ENCODE results near the gene PARD3.
A peak's percentile ranks its signal among the peaks of the same experiment; 100 is the strongest.

The PARD3 gene

GRCh38 chr10:34499612-34500279 lies 315.4 kb downstream of the PARD3 start:
- DNase-seq (ENCODE audit: low read depth in 2 of 2) = no peak

- no peak for DNase-seq (ENCODE audit: low read depth in 2 of 2)
These were observed 316.3 kb downstream of the PARD3 start for GRCh38 chr10:34498821-34499220.

GRCh38 chr10:34495938-34496337 lies 319.2 kb downstream of the PARD3 start:
- no peak for DNase-seq (ENCODE audit: low read depth in 2 of 2)

- no peak for DNase-seq (ENCODE audit: low read depth in 2 of 2)
These were observed 321.1 kb downstream of the PARD3 start for GRCh38 chr10:34494012-34494411.

- DNase-seq (ENCODE audit: low read depth in 2 of 2) = no peak
These were observed 323.0 kb downstream of the PARD3 start for GRCh38 chr10:34492081-34492480.

GRCh38 chr10:34491678-34492077 lies 323.4 kb downstream of the PARD3 start:
- DNase-seq (ENCODE audit: low read depth in 2 of 2) = no peak

- peak; percentile 30 to 41 for DNase-seq (ENCODE audit: low read depth in 2 of 2)
These were observed 324.9 kb downstream of the PARD3 start for GRCh38 chr10:34489973-34490745.

GRCh38 chr10:34489411-34489810 lies 325.7 kb downstream of the PARD3 start:
- no peak for DNase-seq (ENCODE audit: low read depth in 2 of 2)

- no peak for DNase-seq (ENCODE audit: low read depth in 2 of 2)
These were observed 326.5 kb downstream of the PARD3 start for GRCh38 chr10:34488476-34489130.

- no peak for DNase-seq (ENCODE audit: low read depth in 2 of 2)
These were observed 329.1 kb downstream of the PARD3 start for GRCh38 chr10:34486008-34486407.

GRCh38 chr10:34484164-34484563 lies 330.9 kb downstream of the PARD3 start:
- no peak for DNase-seq (ENCODE audit: low read depth in 2 of 2)

GRCh38 chr10:34480345-34480744 lies 334.8 kb downstream of the PARD3 start:
- DNase-seq (ENCODE audit: low read depth in 2 of 2) = no peak

GRCh38 chr10:34479520-34480179 lies 335.4 kb downstream of the PARD3 start:
- DNase-seq (ENCODE audit: low read depth in 2 of 2) = no peak

GRCh38 chr10:34477249-34477648 lies 337.8 kb downstream of the PARD3 start:
- no peak for DNase-seq (ENCODE audit: low read depth in 2 of 2)

GRCh38 chr10:34476608-34477007 lies 338.5 kb downstream of the PARD3 start:
- no peak for DNase-seq (ENCODE audit: low read depth in 2 of 2)

GRCh38 chr10:34475786-34476185 lies 339.3 kb downstream of the PARD3 start:
- no peak for DNase-seq (ENCODE audit: low read depth in 2 of 2)

- no peak for DNase-seq (ENCODE audit: low read depth in 2 of 2)
These were observed 339.8 kb downstream of the PARD3 start for GRCh38 chr10:34475274-34475646.

- DNase-seq (ENCODE audit: low read depth in 2 of 2) = no peak
These were observed 340.4 kb downstream of the PARD3 start for GRCh38 chr10:34474555-34475273.

GRCh38 chr10:34474009-34474376 lies 341.1 kb downstream of the PARD3 start:
- no peak for DNase-seq (ENCODE audit: low read depth in 2 of 2)

- DNase-seq (ENCODE audit: low read depth in 2 of 2) = no peak
These were observed 341.7 kb downstream of the PARD3 start for GRCh38 chr10:34473174-34474008.

- no peak for DNase-seq (ENCODE audit: low read depth in 2 of 2)
These were observed 344.8 kb downstream of the PARD3 start for GRCh38 chr10:34470307-34470706.

Data from fibroblast of skin of left biceps (primary cell).